ENCODE measurements around the gene AMER2. TPM values are rescaled to one million over a fixed set of nuclear protein-coding genes. Genes with fewer than 3 reads are reported as not detected.

Gene AMER2
- total and polyA plus RNA-seq, 3 experiments from 2014 or later = not detected

DNA sequence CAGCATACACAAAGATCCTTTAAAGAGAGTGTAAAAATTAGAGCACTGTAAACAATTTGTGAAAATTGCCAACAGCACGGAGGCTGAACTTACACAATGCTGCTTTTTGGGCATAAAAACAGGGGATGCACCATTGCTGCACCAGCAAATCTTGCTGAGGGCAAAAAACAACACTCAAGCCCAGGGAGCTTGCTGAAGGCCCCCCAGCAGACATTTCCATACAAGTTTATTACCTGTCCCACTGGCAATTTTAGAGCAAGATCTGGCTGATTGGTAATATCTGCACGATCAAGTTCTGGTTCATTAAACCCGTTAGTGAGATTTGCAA lies 34.3 kb downstream of the AMER2 start:
- H3K4me3 Mint-ChIP-seq = no peak overlapping the region
- no peaks in the 10 kb centered on the region for H3K4me1 Mint-ChIP-seq
- no peak for DNase-seq
- POLR2A ChIA-PET = no interaction called here
- Histone ChIP-seq H3K27ac (ENCODE audit: low read depth, low read length) (no peak overlapping the region), H3K4me3 (ENCODE audit: low read length) (no peak overlapping the region), H3K4me1 (ENCODE audit: insufficient read depth, low read length) (no peaks in the 10 kb centered on the region), H3K9me3 (ENCODE audit: low read length) (no peaks in the 10 kb centered on the region), H3K27me3 (ENCODE audit: insufficient read depth, low read length, poor library complexity, severe bottlenecking) (no peaks in the 10 kb centered on the region), H3K36me3 (ENCODE audit: insufficient read depth, low read length) (no peaks in the 10 kb centered on the region)
- CTCF ChIA-PET = no interaction called here
- H3K27me3 Mint-ChIP-seq = peaks cover 13 to 34% of the 10 kb centered on the region in 2 donors
- no peak overlapping the region for H3K27ac Mint-ChIP-seq
- peaks cover 0 to 4% (median 0%) of the 10 kb centered on the region in 3 donors for H3K36me3 Mint-ChIP-seq
- peaks cover 0 to 14% (median 4%) of the 10 kb centered on the region in 5 donors for H3K9me3 Mint-ChIP-seq

DNA sequence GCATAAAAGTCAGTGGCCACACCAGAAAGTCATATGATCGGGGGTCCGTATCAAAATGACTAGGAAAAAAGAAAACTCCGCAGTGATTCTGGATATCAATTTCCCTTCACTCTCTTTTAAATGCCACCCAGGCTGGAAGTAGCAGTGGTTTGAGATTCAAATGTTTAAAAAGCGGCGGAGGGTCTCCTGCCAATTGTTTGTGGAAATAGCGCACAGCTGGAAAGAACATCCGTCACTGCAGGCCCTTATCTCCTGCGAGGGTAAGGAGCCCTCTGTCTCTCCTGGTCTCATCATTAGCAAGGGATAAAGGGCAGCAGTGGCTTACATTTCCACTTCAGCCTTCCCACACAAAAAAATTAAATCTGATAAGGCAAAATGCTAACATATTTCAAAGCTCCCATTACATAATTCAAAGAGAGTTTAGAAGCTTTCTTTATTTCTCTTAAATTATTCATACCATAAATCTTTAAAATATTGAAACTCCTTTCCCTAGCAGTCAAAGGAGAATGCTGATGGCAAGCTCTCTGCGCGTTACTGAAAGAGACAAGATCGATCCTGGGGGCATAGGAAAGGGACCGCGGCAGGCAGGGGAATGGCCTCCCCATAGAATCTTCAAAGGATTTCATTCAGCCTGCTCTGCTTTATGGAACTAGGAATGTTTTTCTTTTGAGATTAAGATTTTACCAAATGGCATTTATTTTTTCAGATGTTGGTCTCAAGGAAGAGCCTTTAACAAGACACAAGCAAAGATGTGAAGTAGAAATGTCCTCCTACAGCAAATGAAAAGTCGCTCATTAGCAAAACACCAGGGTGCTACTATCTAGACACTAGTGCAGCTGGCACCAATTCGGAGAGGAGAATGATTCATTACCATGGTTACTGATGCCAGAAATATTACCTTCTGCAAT lies 35.0 kb downstream of the AMER2 start:
- H3K36me3 Mint-ChIP-seq = peaks cover 0 to 4% (median 0%) of the 10 kb centered on the region in 3 donors
- no peak overlapping the region for H3K27ac ChIP-seq (ENCODE audit: low read depth, low read length)
- peaks cover 0 to 14% (median 4%) of the 10 kb centered on the region in 5 donors for H3K9me3 Mint-ChIP-seq
- H3K27me3 ChIP-seq (ENCODE audit: insufficient read depth, low read length, poor library complexity, severe bottlenecking) = no peaks in the 10 kb centered on the region
- H3K4me3 Mint-ChIP-seq = no peak overlapping the region
- CTCF ChIA-PET = no interaction called here
- no peak overlapping the region for H3K27ac Mint-ChIP-seq
- H3K9me3 ChIP-seq (ENCODE audit: low read length) = no peaks in the 10 kb centered on the region
- H3K27me3 Mint-ChIP-seq = peaks cover 13 to 34% of the 10 kb centered on the region in 2 donors
- no peaks in the 10 kb centered on the region for H3K4me1 Mint-ChIP-seq
- no peak overlapping the region for H3K4me3 ChIP-seq (ENCODE audit: low read length)
- POLR2A ChIA-PET = no interaction called here
- H3K4me1 ChIP-seq (ENCODE audit: insufficient read depth, low read length) = no peaks in the 10 kb centered on the region
- H3K36me3 ChIP-seq (ENCODE audit: insufficient read depth, low read length) = no peaks in the 10 kb centered on the region
- no peak for DNase-seq

DNA sequence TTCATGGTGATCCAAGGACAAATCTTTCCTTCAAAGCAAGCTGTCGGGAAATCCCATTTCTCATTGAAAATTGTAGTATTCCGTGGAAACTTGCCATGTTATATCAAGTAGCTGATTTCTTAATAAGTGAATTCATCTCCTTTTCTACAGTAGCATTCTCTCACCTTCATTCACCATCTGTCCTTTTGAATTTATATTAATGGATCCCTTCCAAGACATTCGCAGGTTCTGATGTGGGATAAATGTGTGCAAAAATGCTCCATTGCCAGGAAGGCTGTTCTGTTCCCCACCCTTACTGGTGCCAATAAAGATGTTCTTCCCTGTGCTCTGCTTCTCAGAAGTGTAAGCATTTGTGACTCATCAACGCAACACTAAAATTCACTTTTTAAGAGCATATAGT lies 36.2 kb downstream of the AMER2 start:
- POLR2A ChIA-PET = no interaction called here
- no peak overlapping the region for H3K4me3 Mint-ChIP-seq
- no peak for DNase-seq

DNA sequence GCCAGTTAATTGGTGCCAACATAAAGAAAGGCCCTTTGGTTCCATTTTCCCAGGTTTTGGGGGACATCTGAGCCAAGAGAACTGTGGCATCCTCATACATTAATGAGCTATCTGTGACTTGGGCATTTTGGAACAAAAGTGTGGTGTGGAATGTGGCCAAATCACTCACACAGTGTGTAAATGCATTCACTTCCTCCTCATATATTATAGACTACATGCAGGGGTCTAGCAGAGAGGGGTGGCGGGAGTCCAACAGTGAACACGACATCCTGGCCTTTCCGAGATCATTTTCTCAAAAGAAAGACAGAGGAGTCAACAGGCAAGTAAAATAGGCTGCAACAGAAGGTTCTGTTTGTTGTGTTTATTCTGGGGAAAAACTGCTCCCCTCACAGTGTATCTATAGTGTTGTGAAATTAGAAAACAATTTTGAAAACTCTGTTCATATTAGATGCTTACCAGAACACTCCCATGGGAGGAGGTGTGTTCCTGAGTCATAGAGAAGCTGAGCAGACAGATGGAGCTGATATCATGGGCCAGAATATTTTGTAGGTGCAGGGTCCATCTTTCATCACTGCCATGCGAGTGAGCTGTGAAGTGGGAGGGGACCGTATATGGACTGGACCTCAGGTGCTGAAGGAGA lies 39.2 kb downstream of the AMER2 start:
- Histone ChIP-seq H3K4me1 (ENCODE audit: insufficient read depth, low read length) (no peaks in the 10 kb centered on the region), H3K4me3 (ENCODE audit: low read length) (no peak overlapping the region), H3K27me3 (ENCODE audit: insufficient read depth, low read length, poor library complexity, severe bottlenecking) (no peaks in the 10 kb centered on the region), H3K36me3 (ENCODE audit: insufficient read depth, low read length) (no peaks in the 10 kb centered on the region), H3K9me3 (ENCODE audit: low read length) (no peaks in the 10 kb centered on the region), H3K27ac (ENCODE audit: low read depth, low read length) (no peak overlapping the region)
- Mint-ChIP-seq H3K4me1 (no peaks in the 10 kb centered on the region), H3K27ac (peak overlapping the region in 1 of 8 donors; percentile 3), H3K4me3 (no peak overlapping the region), H3K9me3 (peaks cover 0 to 11% (median 3%) of the 10 kb centered on the region in 5 donors), H3K27me3 (peaks cover 9 to 26% of the 10 kb centered on the region in 2 donors), H3K36me3 (no peaks in the 10 kb centered on the region)
- ChIA-PET POLR2A (no interaction called here), CTCF (no interaction called here)
- DNase-seq = no peak

More for the DNA sequence above, 36.2 kb downstream of the AMER2 start:
- no peaks in the 10 kb centered on the region for H3K9me3 ChIP-seq (ENCODE audit: low read length)
- H3K4me3 ChIP-seq (ENCODE audit: low read length) = no peak overlapping the region
- H3K27ac ChIP-seq (ENCODE audit: low read depth, low read length) = no peak overlapping the region
- no peak overlapping the region for H3K27ac Mint-ChIP-seq
- peaks cover 4 to 24% of the 10 kb centered on the region in 2 donors for H3K27me3 Mint-ChIP-seq
- no peaks in the 10 kb centered on the region for H3K36me3 ChIP-seq (ENCODE audit: insufficient read depth, low read length)
- H3K27me3 ChIP-seq (ENCODE audit: insufficient read depth, low read length, poor library complexity, severe bottlenecking) = no peaks in the 10 kb centered on the region
- no peaks in the 10 kb centered on the region for H3K36me3 Mint-ChIP-seq
- peaks cover 0 to 11% (median 3%) of the 10 kb centered on the region in 5 donors for H3K9me3 Mint-ChIP-seq
- CTCF ChIA-PET = no interaction called here
- no peaks in the 10 kb centered on the region for H3K4me1 Mint-ChIP-seq
- no peaks in the 10 kb centered on the region for H3K4me1 ChIP-seq (ENCODE audit: insufficient read depth, low read length)

DNA sequence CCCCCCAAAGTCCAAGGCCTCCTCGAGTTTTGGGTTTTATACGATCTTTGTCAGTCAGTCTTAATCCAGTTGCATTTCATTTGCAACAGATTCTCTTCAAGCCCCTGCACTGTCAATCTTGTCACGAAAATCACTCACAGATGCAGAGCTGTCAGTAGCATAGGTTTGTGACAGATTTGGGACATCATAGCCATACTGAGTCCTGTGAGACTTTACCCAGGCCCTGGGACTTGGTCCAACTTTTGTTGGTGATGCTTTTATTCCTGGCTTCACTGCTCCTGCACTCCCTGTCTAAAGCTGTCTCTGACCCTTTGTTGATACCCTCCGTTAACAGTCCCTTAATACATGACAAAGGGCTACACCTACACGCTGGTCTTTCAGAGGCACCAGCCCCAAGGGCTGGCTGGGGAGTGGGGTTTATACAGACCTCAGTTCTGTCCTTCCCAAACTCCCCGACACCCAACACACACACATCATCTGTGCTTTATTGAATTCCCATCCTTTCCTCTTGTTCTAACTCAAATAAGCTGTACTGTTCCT lies 40.1 kb downstream of the AMER2 start:
- H3K27me3 ChIP-seq (ENCODE audit: insufficient read depth, low read length, poor library complexity, severe bottlenecking) = no peaks in the 10 kb centered on the region
- H3K9me3 Mint-ChIP-seq = peaks cover 0 to 11% (median 3%) of the 10 kb centered on the region in 5 donors
- H3K4me3 ChIP-seq (ENCODE audit: low read length) = no peak overlapping the region
- H3K9me3 ChIP-seq (ENCODE audit: low read length) = no peaks in the 10 kb centered on the region
- no peaks in the 10 kb centered on the region for H3K36me3 ChIP-seq (ENCODE audit: insufficient read depth, low read length)
- no peak overlapping the region for H3K4me3 Mint-ChIP-seq
- no peaks in the 10 kb centered on the region for H3K4me1 ChIP-seq (ENCODE audit: insufficient read depth, low read length)
- H3K27ac Mint-ChIP-seq = no peak overlapping the region
- ChIA-PET POLR2A (no interaction called here), CTCF (no interaction called here)
- no peaks in the 10 kb centered on the region for H3K36me3 Mint-ChIP-seq
- no peak overlapping the region for H3K27ac ChIP-seq (ENCODE audit: low read depth, low read length)
- no peaks in the 10 kb centered on the region for H3K4me1 Mint-ChIP-seq
- H3K27me3 Mint-ChIP-seq = peaks cover 7 to 24% of the 10 kb centered on the region in 2 donors
- no peak for DNase-seq

DNA sequence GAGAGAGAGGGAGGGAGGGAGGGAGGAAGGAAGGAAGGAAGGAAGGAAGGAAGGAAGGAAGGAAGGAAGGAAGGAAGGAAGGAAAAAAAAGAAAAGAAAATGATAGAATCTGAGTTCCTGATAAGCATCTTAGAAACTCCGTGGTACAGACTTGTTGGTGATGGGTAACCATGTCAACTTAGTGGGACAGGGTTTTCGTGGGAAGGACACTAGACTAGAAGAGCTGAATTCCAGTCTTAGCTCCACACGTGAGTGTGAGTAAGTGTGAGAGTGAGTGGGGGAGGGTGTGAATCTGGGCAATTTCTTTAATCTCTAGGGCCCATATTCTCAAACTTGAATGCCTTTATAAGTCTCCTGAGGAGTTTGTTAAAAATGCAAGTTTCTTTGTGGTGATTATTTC lies 41.1 kb downstream of the AMER2 start:
- no peaks in the 10 kb centered on the region for H3K4me1 Mint-ChIP-seq
- H3K4me1 ChIP-seq (ENCODE audit: insufficient read depth, low read length) = no peaks in the 10 kb centered on the region
- H3K27me3 ChIP-seq (ENCODE audit: insufficient read depth, low read length, poor library complexity, severe bottlenecking) = no peaks in the 10 kb centered on the region
- no peaks in the 10 kb centered on the region for H3K9me3 ChIP-seq (ENCODE audit: low read length)
- no peak overlapping the region for H3K4me3 ChIP-seq (ENCODE audit: low read length)
- POLR2A ChIA-PET = no interaction called here
- H3K36me3 ChIP-seq (ENCODE audit: insufficient read depth, low read length) = no peaks in the 10 kb centered on the region
- H3K27me3 Mint-ChIP-seq = peaks cover 7 to 28% of the 10 kb centered on the region in 2 donors
- no peak overlapping the region for H3K4me3 Mint-ChIP-seq
- H3K36me3 Mint-ChIP-seq = no peaks in the 10 kb centered on the region
- H3K27ac ChIP-seq (ENCODE audit: low read depth, low read length) = no peak overlapping the region
- no peak for DNase-seq
- peaks cover 3 to 12% (median 7%) of the 10 kb centered on the region in 5 donors for H3K9me3 Mint-ChIP-seq
- CTCF ChIA-PET = no interaction called here
- H3K27ac Mint-ChIP-seq = no peak overlapping the region

DNA sequence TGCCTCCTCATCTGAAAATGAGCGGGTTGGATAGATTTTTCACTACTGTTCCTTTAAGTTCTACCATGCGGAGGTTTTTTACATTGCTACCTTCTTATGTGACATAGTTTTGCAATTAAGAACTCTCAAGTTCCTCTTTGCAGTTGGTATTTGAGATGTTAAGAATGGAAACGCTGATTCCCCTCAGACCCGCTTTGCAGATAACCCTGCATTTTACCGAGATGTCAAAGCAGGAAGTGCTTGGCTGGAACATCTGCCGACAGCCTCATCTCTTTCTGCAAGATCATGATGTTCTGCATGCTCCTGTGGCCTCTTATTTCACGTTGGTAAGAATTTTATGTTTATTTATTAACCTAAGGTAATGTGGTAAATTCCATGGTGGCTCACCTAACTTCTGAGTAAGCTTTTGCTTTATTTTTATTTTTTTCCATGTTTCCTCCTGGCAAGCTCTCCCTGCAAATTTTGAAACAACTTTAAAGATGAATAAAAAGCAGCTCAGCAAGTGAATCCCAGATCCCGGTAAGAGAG lies 53.6 kb downstream of the AMER2 start:
- ChIA-PET CTCF (no interaction called here), POLR2A (no interaction called here)
- Mint-ChIP-seq H3K27ac (no peak overlapping the region), H3K27me3 (peaks cover 23 to 55% of the 10 kb centered on the region in 2 donors), H3K4me1 (no peaks in the 10 kb centered on the region), H3K36me3 (no peaks in the 10 kb centered on the region), H3K9me3 (peaks cover 5 to 10% (median 7%) of the 10 kb centered on the region in 5 donors), H3K4me3 (no peak overlapping the region)
- Histone ChIP-seq H3K4me3 (ENCODE audit: low read length) (no peak overlapping the region), H3K27ac (ENCODE audit: low read depth, low read length) (no peak overlapping the region), H3K4me1 (ENCODE audit: insufficient read depth, low read length) (no peaks in the 10 kb centered on the region), H3K27me3 (ENCODE audit: insufficient read depth, low read length, poor library complexity, severe bottlenecking) (no peaks in the 10 kb centered on the region), H3K36me3 (ENCODE audit: insufficient read depth, low read length) (no peaks in the 10 kb centered on the region), H3K9me3 (ENCODE audit: low read length) (no peaks in the 10 kb centered on the region)
- DNase-seq = no peak

DNA sequence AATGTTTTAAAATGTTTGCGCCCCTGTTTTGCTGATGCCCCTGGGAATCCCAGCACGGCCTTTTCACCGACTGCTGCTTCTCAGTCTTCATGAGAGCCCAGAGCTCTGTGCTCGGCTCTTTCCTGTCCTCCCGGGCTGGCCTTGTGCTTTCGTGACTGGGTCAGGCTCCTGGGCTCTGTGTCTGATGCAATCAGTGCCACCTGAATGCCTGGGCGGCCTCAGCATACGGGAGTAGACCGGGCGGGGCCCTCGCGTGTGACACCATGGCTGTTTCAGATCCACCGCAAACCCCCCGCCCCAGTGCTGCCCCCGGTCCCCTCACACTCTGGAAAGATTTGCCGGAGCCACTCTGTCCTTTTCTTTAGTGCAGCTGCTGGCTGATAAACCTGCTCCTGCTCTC lies 54.8 kb downstream of the AMER2 start:
- H3K27ac Mint-ChIP-seq = peak overlapping the region in 1 of 8 donors; percentile 22

More for the DNA sequence above, 54.8 kb downstream of the AMER2 start:
- ChIA-PET CTCF (no interaction called here), POLR2A (no interaction called here)
- Histone ChIP-seq H3K27ac (ENCODE audit: low read depth, low read length) (no peak overlapping the region), H3K27me3 (ENCODE audit: insufficient read depth, low read length, poor library complexity, severe bottlenecking) (peaks cover 3% of the 10 kb centered on the region), H3K4me1 (ENCODE audit: insufficient read depth, low read length) (no peaks in the 10 kb centered on the region), H3K36me3 (ENCODE audit: insufficient read depth, low read length) (no peaks in the 10 kb centered on the region), H3K4me3 (ENCODE audit: low read length) (no peak overlapping the region), H3K9me3 (ENCODE audit: low read length) (no peaks in the 10 kb centered on the region)
- Mint-ChIP-seq H3K36me3 (no peaks in the 10 kb centered on the region), H3K4me3 (no peak overlapping the region), H3K4me1 (no peaks in the 10 kb centered on the region), H3K9me3 (peaks cover 2 to 5% (median 5%) of the 10 kb centered on the region in 5 donors), H3K27me3 (peaks cover 22 to 59% of the 10 kb centered on the region in 2 donors)
- no peak for DNase-seq
